EH (cell line): ENCODE results near the gene INTS1.
A peak's percentile ranks its signal among the peaks of the same experiment; 100 is the strongest.

Experiments
- DNase-seq: peaks from one replicate; pipeline ENCODE4 v3.0.0-alpha.2; 2015; ENCODE audit warnings: low read depth

INTS1 gene

DNA sequence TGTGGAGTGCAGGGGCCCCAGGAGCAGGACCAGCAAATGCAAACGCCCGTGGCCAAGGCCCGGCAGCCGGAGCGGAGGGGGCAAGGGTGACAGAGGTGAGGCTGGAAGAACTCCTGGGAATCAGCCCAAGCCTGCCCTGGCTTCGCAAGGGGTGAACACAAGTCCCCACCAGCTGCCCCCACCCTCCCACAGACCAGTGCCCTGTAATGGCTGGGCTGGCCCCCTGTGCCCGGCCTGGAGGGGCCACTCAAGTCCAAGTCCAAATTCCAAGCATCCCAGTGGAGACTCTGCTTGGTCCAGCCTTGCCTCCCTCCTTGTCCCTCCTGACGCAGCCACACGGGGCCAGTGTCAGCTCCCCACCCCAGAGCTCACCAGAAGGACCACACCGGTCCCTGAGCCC, 73.0 kb downstream of the INTS1 start:
- DNase-seq, result no peak

DNA sequence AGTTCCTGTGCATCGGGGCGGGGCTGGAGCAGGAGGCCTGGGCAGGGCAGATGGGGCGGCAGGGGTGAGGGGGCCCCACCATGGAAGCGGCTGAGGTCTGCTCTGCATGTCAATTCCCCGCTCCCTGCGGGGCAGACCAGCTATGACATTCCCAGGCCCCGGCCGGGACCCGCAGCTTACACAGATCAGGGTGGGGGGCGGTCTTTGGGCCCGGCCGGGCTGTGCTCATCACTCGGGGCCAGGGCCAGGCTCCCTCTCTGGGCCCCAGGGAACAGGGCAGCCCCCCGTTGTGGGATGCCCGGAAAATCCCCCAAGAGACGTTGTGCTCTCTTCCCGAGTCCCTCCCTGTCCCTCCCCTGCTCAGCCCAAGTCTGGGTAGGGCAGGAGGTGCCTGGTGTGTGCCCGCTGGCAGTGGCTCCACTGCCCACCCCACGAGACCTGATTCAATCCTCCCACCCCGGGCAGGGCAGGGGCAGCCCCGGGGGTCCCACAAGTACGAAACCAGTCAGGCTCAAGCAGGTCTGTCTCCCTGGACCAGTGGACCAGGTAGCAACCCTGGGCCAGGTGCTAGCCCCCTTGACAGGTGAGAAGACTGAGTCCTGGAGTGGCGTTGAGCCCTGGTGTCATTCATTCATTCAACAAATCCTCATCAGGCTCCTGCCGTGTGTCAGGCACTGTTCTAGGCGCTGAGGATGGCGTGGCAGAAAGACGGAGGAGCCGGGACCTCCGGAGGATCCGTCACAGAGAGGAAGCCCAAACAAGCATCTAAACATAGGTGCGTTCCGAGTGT, 73.9 kb downstream of the INTS1 start:
- DNase-seq, result no peak

DNA sequence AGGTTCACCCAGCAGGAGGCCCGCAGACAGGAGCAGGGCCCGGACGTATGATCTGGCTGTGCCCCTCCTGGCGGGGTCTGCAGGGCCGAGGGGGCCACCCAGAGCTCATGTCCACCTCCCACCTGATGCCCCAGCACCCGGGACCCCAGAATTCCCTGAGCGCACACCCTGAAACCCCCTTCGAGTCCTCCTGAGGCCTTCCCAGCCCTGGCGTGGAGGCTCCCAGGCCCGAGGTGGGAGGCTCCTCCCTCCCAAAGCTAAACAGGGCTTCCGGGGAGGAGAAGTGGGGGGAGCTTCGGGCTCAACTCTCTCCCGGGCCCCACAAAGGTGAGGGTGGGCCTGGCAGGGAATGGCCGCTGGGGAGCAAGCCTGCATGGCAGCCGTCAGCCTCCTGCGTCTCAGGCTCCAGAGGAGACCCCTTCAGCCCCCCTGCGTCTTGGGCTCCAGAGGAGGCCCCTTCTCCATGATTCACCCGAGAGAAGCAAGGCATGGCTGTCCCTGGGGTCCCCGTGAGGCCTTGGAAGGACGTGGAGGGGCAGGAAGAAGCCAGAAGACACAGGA, 75.2 kb downstream of the INTS1 start:
- DNase-seq, result no peak

DNA sequence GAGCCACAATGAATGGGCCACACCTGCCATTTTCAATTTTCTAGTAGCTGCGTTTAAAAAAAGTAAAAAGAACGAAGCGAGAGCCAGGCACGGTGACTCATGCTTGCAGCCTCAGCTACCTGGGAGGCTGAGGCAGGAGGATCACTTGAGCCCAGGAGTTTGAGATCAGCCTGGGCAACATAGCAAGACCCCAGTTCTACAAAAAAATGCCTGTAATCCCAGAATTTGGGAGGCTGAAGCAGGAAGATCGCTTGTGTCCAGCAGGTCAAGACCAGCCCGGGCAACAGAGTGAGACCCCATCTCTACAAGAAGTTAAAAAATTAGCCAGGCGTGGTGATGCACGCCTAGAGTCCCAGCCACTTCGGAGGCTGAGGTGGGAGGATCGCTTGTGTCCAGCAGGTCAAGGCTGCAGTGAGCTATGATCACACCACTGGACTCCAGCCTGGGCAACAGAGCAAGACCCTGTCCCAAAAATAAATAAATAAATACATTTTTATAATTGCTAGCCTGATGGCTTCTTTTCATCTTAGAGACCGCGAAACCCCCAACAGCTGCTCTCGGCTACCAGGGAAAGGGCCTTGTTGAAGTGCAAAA, 77.0 kb downstream of the INTS1 start:
- no peak for DNase-seq

DNA sequence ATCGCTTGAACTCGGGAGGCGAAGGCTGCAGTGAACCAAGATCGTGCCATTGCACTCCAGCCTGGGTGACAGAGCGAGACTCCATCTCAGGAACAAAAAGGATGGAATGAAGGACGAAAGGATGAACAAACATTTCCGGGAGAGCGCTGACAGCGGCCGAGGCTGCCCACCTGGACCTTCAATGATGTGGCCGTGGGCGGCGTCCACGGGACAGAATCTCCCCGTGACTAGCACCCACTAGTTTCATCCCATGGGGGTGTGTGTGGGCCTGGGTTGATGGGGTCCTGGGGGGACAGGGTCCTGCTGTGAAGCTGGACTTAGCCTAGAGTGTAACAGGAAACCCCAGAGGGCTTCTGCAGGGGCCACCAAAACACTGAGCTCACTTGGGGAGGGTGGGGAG, 77.7 kb downstream of the INTS1 start:
- no peak for DNase-seq

DNA sequence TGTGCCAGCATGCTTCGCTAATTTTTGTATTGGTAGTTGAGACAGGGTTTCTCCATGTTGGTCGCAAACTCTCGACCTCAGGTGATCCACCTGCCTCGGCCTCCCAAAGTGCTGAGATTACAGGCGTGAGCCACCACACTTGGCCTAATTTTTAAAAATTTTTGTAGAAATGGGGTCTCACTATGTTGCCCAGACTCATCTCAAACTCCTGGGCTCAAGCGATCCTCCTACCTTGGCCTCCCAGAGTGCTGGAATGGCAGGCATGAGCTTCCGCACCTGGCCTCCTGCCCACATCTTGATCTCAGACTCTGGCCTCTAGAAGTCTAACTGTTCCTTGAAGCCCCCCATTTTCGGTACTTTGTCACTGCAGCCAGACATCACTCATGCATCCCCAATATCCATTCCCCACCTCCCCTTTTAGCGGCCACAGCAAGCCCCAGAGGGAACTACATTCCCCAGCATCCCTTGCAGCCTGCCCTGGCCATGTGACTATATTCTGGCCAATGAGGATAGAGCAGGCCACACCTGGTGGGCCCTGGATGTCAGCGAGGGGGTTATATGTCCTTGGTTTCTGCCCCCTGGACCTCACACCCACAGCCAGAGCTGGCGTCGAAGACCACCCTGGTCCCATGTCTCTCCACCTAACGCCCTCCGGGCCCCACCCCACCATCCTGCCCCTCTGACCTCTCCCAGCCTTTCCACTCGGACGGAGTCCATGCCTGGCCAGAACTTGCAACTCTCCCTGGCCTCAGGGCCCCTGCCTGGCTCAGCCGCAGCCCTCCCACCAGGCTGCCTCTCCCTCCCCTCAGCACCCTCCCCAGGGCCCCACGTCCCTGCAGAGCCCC, 78.7 kb downstream of the INTS1 start:
- DNase-seq, result peak; percentile 30

DNA sequence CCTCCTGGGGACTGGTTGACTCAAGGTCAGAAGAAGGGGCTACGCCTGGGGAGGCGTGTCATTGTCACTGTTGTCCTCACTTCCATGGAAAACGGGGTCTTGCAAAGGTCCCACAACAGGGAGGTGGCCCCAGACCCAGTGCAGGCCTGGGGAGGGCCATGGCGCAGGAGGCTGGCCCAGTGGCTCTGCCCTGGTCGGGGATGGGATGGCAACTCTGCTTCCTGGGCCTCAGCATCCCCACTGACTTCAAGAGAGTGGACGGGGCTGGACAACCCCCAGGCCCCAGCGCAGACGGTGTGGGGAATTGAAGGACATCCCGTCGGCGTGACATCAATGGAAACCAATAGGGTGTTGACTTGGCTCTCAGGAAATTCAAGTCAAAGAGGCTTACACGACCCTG, 80.1 kb downstream of the INTS1 start:
- DNase-seq, result no peak

DNA sequence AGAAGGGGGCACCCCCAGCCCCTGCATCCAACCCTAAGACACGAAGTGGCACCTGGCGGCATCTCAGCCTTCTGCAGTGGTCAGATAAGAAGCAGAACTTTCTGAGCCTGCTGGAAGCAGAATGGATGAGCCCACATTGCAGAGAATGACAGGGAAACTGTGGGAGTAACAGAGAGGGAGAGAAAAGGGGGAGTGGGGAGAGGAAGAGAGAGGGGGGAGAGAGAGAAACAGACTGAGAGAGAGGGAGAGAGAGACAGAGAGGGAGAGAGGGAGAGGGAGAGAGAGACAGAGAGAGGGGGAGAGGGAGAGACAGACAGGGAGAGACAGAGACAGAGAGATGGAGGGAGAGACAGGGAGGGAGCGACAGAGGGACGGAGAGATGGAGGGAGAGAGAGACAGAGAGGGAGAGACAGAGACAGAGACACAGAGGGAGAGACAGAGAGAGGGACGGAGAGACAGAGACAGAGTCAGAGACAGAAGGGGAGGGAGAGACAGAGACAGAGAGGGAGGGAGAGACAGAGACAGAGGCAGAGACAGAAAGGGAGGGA, 80.9 kb downstream of the INTS1 start:
- no peak for DNase-seq

DNA sequence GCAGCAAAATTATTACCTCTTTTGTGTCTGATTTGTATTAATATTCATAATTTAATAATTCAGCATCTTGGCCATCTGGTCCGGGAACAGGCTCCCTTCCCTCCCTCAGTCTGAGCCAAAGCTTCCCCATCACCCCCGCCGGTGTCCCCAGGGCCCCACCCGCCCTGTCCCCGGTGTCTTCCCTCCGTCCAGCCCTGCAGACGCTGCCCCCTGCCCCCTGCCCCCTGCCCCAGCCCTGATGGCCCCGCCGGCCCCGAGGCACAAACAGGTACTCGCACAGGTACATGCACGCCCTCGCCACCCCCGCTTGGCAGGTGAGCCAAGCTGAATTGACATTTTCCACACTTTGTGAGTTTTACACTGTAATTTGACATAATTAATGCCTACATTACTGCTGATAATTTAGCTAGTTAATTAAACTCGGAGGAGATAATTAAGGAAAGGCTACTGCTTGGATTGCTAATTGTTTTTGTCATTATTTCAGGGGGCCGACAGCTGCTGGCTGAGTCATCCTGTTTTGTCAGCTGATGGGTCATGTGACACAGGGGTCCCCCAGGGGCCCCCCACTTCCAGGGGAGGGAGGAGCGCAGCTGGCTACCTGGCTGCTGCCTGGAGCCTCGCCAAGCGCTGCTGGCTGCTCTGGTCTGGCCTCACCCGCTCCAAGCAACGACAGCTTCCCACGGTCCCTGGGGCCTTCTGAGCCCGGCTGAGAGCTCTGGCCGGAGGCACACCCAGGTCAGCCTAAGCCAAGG, 81.5 kb downstream of the INTS1 start:
- no peak for DNase-seq

DNA sequence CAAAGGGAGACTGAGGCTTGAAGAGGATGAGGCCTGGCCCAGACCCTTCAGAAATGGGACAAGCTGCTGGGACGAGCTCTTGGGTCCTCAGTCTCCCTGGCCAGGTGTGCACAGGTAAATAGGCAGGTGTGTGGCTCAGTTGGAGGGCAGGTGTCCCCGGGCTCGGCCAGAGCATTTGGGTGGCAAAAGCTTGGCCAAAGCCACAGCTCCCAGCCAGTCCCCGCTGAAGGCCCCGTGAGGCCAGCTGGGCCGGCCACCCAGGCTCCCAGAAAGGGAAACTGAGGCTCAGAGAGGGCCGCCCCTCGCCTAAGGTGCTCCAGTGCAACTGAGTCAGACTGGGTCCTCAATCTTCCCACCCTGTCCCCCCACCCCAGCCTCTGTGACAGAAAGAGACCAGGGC, 82.2 kb downstream of the INTS1 start:
- DNase-seq, result no peak

DNA sequence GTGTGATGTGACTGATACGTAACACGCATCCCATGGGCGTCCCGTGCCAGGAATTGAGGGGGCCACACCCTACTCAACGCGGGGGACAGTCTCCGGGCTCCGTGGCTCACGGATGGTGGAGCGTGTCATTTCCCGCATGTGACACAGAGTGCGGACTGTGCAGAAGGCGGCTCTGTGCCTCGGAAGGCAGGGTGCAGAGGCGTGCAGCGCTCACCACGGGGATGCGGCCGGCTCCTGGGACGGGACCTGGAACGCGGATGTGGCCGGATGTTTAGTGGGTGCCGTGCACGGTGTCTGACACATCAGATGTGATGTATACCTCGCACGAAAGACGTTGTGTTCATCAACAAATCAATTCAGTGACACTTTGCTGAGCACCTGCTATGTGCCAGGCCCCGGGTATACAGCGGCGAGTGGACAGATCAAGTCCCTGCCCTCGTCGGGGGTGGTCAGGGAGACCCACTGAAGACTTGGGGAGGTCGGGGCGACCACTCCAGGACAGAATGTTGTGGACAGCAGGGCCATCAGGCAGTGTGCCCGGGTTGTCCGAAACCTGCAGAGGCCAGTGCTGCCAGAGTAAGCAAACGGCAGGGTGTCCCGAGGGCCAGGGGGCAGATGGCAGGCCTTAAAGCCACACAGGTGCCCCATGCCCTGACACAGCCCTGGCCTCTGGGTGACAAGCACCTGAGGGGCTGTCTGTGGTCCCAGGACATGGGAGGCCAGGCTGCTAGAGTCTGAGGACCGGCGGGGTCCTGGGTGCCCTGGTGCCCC, 83.0 kb downstream of the INTS1 start:
- DNase-seq, result no peak
